Thoracic aorta endothelial cell (primary cell): ENCODE results near the gene PIGT. TPM values are rescaled to one million over a fixed set of nuclear protein-coding genes. Genes with fewer than 3 reads are reported as not detected.

Experiments
- small RNA-seq: library from RNA; depleted of rRNA; stranded (forward); fragments of <200 nt; gene quantifications from one replicate; pipeline ENCODE3, GENCODE V24; 2012
- total RNA-seq: library from RNA; depleted of rRNA; stranded (reverse); fragments of >200 nt; gene quantifications from 2 replicates; pipeline ENCODE4 v1.2.3, GENCODE V29; 2012

The PIGT gene
- total RNA-seq, result 39.2 and 41.9 TPM in 2 replicates

GRCh38 chr20:45415822-45416637, at the start of gene PIGT:
Gene PIGT (plus strand): TSS chr20:45416141. CDS start chr20:45416157, 16 bp downstream.

GRCh38 chr20:45378191-45378590, 37.8 kb upstream of the PIGT start, which contains the start of gene TP53TG5:
Gene TP53TG5 (minus strand): TSS chr20:45378325. CDS start chr20:45378236, 89 bp downstream.

GRCh38 chr20:45407783-45408645, 7.9 kb upstream of the PIGT start, which contains the start of gene DBNDD2:
Gene DBNDD2 (plus strand): TSS chr20:45408289. CDS start chr20:45408468, 179 bp downstream.

GRCh38 chr20:45469336-45470261, 53.7 kb downstream of the PIGT start, which contains the start of gene WFDC2:
Gene WFDC2 (plus strand): TSS chr20:45469753. CDS start chr20:45469782, 29 bp downstream.

Small RNA genes within 50 kb of the gene (small RNA-seq; reads per million reads assigned to genes)
- not detected for gene MIR6812

Other genes starting within 250 kb of the PIGT start
- not detected in 2 replicates for gene PI3, start 241.2 kb upstream of the PIGT start, total RNA-seq
- gene SEMG1, start 209.1 kb upstream of the PIGT start, total RNA-seq, result not detected in 2 replicates
- not detected in 2 replicates for gene SEMG2, start 194.8 kb upstream of the PIGT start, total RNA-seq
- not detected in 2 replicates for gene SLPI, start 161.6 kb upstream of the PIGT start, total RNA-seq
- gene RBPJL, start 109.3 kb upstream of the PIGT start, total RNA-seq, result not detected in 2 replicates
- gene MATN4, start 107.8 kb upstream of the PIGT start, total RNA-seq, result not detected in 2 replicates
- 22.7 and 23.0 TPM in 2 replicates for gene SDC4, start 67.7 kb upstream of the PIGT start, total RNA-seq
- 19.3 and 22.3 TPM in 2 replicates for gene SYS1, start 53.0 kb upstream of the PIGT start, total RNA-seq
- gene TP53TG5, start 37.8 kb upstream of the PIGT start, total RNA-seq, result not detected in 2 replicates
- 14.1 and 22.8 TPM in 2 replicates for gene DBNDD2, start 7.9 kb upstream of the PIGT start, total RNA-seq
- not detected in 2 replicates for gene WFDC2, start 53.6 kb downstream of the PIGT start, total RNA-seq
- not detected in 2 replicates for gene SPINT3, start 99.5 kb downstream of the PIGT start, total RNA-seq
- not detected in 2 replicates for gene WFDC6, start 123.3 kb downstream of the PIGT start, total RNA-seq
- not detected in 2 replicates for gene EPPIN, start 131.3 kb downstream of the PIGT start, total RNA-seq
- gene WFDC8, start 163.1 kb downstream of the PIGT start, total RNA-seq, result not detected in 2 replicates
- not detected in 2 replicates for gene WFDC10A, start 213.6 kb downstream of the PIGT start, total RNA-seq
- gene WFDC9, start 215.1 kb downstream of the PIGT start, total RNA-seq, result not detected in 2 replicates